Stimulated activated CD4-positive, alpha-beta T cell treated with anti-CD3 and anti-CD28 coated beads, TNF-alpha, amount 100 ng/mL, for 4 hours (primary cell): ENCODE data around the gene ATXN2.
"Not testable (repeated sequence)": the region's sequence is repeated elsewhere in the genome, so short reads cannot be mapped to it uniquely, and the experiment has no call there.

Experiments
- DNase-seq, 3 experiments: peaks; one replicate each; pipeline ENCODE4 v3.0.0-alpha.2; 2020; ENCODE audit warnings: low read depth in 3 of 3

Gene ATXN2, protein sequence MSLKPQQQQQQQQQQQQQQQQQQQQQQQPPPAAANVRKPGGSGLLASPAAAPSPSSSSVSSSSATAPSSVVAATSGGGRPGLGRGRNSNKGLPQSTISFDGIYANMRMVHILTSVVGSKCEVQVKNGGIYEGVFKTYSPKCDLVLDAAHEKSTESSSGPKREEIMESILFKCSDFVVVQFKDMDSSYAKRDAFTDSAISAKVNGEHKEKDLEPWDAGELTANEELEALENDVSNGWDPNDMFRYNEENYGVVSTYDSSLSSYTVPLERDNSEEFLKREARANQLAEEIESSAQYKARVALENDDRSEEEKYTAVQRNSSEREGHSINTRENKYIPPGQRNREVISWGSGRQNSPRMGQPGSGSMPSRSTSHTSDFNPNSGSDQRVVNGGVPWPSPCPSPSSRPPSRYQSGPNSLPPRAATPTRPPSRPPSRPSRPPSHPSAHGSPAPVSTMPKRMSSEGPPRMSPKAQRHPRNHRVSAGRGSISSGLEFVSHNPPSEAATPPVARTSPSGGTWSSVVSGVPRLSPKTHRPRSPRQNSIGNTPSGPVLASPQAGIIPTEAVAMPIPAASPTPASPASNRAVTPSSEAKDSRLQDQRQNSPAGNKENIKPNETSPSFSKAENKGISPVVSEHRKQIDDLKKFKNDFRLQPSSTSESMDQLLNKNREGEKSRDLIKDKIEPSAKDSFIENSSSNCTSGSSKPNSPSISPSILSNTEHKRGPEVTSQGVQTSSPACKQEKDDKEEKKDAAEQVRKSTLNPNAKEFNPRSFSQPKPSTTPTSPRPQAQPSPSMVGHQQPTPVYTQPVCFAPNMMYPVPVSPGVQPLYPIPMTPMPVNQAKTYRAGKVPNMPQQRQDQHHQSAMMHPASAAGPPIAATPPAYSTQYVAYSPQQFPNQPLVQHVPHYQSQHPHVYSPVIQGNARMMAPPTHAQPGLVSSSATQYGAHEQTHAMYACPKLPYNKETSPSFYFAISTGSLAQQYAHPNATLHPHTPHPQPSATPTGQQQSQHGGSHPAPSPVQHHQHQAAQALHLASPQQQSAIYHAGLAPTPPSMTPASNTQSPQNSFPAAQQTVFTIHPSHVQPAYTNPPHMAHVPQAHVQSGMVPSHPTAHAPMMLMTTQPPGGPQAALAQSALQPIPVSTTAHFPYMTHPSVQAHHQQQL

DNA sequence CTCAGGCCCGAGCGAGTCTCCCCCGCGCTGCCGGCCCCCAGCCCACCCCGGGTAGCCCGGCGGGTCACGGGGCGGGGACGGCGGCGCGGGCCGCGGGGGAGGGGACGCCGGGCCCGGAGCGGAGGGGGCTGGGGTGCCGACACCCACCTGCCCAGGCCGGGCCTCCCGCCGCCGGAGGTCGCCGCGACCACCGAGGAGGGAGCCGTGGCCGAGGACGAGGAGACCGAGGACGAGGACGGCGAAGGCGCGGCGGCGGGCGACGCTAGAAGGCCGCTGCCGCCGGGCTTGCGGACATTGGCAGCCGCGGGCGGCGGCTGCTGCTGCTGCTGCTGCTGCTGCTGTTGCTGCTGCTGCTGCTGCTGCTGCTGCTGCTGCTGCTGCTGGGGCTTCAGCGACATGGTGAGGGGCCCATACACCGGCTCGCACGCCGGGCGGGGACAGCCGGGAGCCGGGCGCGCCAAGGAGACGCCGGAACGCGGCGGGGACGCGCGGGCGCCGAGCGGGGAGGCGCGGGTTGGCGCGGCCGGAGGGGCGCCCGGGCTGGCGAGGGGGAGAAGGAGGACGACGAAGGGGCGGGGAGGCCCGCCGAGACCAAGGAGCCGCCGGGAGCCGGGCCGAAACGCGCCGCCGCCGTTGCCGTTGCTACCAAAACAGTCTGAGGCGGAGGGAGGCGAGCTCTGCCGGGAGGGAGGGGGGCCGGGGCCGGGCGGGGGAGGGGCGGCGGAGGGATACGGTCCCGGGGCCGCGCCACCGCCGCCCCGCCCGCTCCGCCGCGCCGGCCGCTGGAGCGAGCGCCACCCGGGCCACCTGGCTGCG, at the start of gene ATXN2:
ATXN2 (minus strand) TSS at position 679 of the 816 bp plus-strand sequence; CDS start at position 398, 281 bp downstream.
- peak in 2 of 3 experiments; percentile 2 to 41 for DNase-seq

DNA sequence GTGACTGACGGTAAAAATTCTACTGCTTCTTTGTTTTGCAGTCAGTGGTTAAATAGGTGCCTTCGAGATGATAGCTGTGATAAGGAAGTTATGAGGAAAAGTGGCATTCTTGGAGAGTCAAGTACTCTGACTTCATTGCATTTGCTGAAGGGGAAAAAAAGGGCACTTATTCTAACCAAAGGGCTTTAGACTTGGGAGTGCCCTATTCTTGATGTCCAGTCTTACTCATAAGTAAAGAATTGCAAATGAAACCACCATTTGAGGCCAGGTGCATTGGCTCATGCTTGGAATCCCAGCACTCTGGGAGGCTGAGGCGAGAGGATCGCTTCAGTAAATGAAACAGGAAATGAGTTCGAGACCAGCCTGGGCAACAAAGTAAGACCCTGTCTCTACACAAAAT, 46.3 kb upstream of the ATXN2 start:
- no peak for DNase-seq

DNA sequence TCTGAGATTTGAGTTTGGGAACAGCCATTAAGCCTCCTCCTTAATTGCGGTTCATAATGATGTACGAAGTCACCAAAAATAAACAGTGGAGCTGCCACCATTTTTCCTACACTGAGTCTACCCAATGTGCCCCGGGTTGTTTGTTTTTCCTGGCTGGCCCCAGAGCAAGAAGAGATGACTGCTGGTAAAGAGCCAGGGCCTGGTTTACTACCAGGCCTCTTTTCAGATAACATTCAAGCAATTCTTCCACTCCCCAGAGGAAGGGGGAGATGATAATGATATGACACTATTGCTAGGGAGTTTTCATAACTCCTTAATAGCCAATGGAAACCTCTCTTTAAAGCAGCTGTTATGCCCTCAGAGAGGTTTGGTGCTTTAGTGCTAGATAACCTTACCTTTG, 44.3 kb upstream of the ATXN2 start:
- DNase-seq = no peak

DNA sequence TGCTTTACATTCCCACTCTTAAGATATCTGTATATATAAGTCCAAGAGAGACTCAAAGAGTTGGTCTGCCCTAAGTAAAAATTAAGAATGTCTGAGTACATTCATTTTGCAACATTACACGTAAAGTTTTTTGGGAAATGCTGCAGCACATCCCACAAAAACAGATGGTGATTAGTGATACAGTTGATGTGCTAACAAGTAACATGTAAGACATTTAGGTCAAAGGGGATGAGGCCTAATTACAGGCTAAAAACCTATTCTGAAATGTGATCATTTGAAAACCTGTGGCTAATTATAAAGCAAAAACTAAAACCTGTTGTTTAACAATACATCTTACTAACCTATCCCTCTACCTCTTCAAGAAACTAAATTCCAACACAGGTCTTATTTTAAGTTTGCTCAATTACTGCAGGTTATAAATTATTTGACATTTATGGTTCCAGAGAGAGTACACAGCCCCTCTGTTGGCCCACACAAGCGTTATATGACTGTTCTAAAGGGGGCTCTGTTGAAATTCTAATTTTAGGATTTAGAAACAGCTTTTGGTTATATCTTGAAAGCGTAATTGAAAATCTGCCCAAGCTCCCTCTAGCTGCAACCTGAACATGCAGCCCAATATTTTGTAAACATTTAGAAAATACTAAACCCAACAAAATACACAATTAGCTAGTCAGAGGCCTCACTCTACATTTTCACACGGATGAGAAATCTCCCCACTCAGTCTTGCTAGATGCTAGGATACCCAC, 43.7 kb upstream of the ATXN2 start:
- no peak for DNase-seq

DNA sequence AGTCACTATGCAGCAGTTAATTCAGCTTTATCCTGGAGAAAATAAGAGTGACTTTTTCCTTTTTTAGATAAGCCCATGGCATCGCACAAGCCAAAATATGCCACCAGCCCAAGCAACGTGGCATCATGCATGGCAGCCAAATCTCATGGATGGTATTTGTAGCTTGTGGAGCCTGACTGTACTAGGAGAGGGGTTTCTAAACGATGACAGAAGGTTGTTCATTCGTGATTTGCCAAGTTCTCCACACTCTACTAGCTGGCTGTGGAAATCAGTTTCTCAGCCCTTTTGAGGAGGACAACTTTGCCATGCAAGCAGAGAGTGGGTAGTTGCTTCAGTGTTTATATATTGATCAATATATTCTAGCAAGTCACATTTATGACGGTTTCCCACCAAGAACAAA, 41.4 kb upstream of the ATXN2 start:
- DNase-seq = no peak

DNA sequence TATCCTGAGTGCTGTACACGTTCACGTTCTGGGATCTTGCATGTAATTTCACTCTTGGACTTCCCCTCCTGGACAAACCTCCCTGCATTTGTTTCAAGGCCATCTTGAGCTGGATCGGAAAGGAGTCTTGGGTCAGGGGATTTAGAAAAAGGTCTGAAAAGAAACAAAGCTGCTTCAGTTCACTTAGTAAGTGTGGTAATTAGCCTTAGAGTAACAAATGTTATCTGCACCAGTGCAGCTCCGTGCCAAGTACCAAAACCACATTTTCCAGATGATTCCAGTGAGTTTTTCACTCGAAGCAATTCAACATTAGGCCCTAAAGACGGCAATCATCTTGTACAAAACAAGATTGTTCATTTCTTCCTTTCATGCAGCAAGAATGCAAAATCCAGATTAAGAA, 39.4 kb upstream of the ATXN2 start:
- DNase-seq = no peak

DNA sequence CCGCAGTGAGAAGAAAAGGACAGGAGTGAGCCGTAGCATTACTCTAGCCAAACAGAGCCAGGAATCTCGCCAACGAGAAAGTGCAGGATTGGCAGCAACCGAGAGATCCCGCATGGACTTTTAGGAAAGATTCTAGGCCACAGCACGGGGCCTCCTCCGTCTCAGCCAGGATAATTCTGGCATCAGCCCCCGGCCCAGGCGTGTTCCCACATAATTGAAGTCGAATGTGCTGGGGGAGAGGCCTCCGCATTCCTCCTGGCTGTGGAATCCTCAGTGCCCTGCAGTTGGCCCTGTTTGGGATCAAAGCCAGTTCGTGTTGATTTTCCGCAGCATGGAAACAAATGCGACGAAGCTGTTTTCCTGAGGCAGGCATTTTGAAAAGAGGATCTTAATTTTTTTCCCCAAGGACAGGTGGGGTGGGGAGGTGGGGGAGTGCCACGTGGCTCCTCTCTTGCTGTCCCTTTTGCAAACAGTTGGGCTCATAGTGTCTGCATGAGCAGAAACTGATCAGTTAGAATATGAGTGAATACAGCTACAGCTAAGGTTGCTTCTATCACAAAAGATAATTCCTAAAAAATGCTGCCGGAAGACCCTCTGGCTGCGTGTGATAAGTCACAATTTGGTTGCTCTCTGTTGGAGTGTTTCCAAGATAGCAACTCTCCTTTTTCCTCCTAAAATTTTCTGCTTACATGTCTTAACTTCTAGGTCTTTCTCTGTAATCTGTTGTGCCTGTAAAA, 37.3 kb upstream of the ATXN2 start:
- DNase-seq = no peak

DNA sequence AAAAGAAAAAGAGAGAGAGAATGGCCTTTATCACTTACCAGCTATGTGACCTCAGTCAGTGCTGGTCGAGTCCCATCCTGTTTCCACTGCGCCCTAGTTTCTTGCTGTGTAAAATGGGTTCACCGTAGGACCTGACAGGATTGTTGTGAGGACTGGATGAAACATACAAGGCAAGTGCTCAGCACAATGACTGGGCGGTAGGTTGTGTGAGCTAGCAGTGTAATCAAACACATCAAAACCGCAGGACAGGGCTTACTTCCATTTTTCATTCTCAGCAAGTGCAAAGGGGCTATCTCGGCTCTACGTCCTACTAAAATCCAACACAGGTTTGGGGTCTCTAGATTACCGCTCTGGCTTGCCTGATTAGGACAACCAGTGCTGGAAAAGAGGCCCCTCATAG, 36.4 kb upstream of the ATXN2 start:
- DNase-seq = no peak

DNA sequence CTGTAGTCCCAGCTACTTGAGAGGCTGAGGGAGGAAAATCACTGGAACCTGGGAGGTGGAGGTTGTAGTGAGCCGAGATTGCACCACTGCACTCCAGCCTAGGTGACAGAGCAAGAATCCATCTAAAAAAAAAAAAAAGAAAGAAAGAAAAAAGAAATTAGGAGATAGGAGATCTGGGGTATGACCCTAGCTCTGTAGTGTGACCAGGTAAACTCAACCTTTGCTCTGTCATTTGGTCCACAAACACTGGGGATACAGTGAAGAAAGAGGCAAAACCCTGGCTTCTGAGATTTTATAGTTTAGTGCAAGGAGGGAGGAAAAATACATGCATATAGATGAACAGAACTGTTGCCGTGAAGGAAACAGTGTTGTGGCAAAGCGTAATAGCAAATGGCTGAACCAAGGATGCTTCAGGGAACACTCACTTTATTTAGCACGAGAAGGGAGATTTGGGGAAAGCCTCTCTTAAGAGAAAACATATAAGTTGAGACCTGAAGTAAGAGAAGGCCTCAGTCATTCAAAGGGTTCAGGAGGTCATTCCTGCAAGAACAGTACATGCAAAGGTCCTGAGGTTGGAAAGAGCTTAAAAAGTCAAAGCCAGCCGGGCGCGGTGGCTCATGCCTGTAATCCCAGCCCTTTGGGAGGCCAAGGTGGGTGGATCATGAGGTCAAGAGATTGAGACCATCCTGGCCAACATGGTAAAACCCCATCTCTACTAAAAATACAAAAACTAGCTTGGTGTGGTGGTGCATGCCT, 29.6 kb upstream of the ATXN2 start:
- DNase-seq = no peak

DNA sequence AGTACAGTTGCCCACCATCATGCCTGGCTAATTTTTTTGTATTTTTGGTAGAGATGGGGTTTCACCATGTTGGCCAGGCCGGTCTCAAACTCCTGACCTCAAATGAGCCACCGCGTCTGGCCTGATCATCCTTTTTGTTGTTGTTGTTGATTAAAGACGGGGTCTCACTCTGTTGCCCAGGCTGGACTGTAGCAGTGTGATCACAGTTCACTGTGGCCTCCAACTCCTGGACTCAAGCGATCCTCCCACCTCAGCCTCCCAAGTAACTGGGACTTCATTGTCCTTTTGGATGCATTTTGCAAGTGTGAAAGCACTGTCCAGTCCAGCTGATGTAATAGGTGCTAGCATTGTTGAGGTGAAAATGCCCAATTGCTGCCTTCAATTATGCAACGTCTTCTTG, 27.1 kb upstream of the ATXN2 start:
- no peak for DNase-seq

DNA sequence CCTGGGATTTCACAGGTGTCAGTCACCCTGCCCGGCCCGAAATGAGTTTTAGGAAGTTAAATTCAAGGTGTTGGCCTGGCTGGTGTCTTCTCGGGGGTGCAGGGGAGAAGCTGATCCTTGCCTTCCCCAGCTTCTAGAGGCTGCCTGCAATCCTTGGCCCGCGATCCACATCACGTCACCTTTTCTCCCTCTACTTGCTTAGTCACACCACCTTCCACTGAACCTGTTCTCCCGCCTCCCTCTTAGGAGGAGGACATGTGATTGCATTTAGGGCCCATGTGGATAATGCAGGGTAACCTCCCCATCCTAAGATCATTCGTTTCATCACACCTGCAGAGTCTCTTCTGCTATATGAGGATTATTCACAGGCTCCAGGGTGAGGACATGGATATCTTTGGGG, 25.4 kb upstream of the ATXN2 start:
- no peak for DNase-seq

DNA sequence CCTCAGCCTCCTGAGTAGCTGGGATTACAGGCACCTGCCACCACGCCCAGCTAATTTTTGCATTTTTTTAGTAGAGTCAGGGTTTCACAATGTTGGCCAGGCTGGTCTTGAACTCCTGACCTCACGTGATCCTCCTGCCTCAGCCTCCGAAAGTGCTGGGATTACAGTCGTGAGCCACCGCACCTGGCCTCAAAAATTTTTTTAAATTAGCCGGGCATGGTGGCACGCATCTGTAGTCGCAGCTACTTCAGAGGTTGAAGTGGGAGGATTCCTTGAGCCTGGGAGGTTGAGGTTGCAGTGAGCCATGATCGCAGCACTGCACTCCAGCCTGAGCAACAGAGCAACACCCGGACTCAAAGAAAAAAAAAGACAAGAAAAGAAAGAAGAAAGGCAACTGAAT, 18.7 kb upstream of the ATXN2 start:
- DNase-seq = not testable (repeated sequence)

DNA sequence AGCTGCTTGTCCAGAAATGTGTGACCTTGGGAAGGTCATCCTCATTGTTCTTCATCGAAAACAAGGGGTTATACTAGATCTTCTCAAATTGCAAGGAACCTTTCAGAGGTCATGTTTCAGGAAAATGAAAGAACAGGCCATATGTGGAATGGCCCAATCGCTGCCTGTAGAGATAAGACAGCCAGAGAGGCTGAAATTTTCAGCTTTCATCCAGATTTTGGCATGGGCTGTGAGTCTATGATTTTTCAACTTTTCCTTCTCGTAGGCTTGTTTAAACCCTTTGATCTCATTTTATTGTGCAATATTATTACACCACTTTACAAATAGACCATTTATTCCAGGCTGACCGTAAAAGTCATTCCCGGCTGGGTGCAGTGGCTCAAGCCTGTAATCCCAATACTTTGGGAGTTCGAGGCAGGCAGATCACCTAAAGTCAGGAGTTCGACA, 17.1 kb upstream of the ATXN2 start:
- no peak for DNase-seq

DNA sequence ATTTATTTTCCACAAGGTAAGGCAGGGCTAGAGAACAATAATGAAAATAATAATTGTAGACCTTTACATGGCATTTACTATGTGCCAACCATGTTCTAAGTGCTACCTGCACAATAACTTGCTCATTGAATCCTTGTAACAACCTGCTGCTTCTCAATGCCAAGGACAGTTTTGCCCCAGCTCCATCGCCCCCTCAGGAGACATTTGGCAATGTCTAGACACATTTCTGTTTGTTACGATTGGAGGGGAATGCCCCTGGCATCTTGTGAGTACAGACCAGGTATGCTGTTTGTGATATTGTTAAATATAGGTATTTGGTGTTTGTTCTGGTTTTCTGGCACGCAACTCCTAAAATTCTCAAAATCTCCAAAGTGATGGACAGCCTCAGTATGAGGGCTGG, 8.1 kb upstream of the ATXN2 start:
- DNase-seq = no peak

DNA sequence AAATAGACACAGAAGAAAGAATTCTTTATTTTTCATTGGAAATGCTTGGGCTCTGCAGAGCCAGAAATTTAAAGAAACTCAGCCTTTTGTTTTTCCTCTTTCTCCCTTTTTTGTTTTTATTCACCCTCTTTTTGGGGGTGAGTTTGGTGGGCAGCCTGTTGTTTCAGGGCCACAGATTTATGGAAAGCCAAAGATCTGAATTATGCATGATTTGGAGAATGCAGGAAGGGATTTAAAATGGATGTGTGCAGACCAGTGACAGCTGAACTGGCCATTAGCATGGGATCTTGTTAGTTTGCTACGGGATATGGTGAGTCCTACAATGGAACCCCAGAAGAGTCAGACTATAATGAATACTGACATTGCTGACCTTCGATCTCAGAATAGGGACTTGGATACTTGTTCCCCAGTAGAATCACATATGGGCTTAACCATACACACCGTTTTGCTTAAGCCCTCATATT, 7.7 kb upstream of the ATXN2 start:
- DNase-seq = no peak

DNA sequence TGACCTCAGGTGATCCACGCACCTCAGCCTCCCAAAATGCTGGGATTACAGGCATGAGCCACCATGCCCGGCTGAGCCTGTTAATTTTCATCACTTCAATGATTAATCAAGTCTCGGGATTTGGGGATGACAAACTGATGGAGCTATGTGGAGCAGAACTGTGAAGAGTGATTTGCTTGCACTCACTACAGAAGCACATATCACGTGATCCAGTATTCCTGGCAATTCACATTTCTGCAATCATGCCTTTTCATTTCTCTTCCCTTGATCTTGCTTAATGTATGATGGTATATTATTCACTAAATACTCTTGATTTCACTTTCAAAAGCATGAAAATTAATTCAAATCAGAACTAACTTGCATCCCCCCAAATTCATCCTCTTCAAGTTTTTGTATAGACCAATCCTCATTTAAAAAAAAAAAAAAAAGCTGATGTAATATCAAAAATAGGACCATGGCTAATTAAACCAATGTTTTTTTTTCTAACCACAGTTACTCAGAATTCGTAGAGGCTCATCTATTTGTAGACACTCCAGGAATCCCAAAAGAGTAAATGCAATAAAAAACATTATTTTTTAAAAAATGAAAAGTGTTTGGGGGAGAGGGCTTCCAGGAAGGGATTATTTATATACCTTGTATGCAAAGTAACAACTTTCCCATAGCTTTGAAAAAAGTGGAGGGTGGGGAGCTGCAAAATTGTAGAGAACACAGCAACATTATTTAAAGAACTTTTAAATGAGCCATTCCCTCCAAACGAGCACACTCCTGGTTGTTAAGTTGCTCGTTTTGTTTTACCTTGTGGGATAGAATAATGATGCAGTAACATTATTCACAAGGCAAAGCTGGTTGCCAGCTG, 7.0 kb upstream of the ATXN2 start:
- DNase-seq = no peak

DNA sequence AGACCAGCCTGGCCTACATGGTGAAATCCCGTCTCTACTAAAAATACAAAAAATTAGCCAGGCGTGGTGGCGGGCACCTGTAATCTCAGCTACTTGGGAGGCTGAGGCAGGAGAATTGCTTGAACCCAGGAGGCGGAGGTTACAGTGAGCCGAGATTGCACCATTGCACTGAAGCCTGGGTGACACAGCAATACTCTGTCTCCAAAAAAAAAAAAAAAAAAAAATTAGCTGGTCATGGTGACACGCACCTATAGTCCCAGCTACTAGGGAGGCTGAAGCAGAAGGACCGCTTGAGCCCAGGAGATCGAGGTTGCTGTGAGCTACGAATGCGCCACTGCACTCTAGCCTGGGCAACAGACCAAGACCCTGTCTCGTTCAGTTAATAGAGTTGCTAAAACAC, 3.7 kb upstream of the ATXN2 start:
- DNase-seq = not testable (repeated sequence)

DNA sequence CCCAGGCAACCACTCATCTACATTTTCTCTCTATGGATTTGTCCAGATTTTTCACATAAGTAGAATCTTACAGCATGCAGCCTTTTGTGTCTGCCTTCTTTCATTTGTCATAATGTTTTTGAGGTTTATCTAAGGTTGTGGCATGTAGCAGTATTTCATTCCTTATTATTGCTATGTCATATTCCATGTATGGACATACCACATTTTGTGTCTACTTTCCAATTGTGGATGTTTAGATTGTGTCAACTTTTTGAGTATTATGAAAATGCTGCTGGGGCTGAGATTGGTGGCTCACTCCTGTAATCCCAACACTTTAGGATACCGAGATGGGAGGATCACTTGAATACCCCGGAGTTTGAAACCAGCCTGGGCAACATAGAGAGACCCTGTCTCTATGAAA, 3.2 kb upstream of the ATXN2 start:
- DNase-seq = no peak
